Prostate gland (tissue), 2 donors: ENCODE measurements around the gene NUP85.

Experiments
- POLR2A ChIP-seq: fragments of 450-650 bp; IDR thresholded peaks from one replicate; pipeline ENCODE4 v1.6.1; 2016; ENCODE audit warnings: antibody characterized with exemption, mild to moderate bottlenecking
- POLR2AphosphoS5 ChIP-seq: sonication (generic); formaldehyde crosslinking; IDR thresholded peaks from one replicate; pipeline ENCODE4 v1.6.1; 2017; ENCODE audit warnings: antibody characterized with exemption
- TF ChIP-seq, protein P1 (sequence below), 4 experiments: fragments of 200-600 bp in 2 of 4; fragments of 450-650 bp in 2 of 4; sonication (generic) in 2 of 4; IDR thresholded peaks; 1 replicate in 3 of 4; 2 replicates in 1 of 4; pipeline ENCODE4 v1.5.1; 2016 to 2019; ENCODE audit warnings: antibody characterized with exemption in 4 of 4, mild to moderate bottlenecking in 2 of 4, moderate library complexity in 2 of 4

GRCh38 chr17:75205793-75206163 lies 299 bp downstream of the NUP85 start:
- TF ChIP-seq, protein P1, sequence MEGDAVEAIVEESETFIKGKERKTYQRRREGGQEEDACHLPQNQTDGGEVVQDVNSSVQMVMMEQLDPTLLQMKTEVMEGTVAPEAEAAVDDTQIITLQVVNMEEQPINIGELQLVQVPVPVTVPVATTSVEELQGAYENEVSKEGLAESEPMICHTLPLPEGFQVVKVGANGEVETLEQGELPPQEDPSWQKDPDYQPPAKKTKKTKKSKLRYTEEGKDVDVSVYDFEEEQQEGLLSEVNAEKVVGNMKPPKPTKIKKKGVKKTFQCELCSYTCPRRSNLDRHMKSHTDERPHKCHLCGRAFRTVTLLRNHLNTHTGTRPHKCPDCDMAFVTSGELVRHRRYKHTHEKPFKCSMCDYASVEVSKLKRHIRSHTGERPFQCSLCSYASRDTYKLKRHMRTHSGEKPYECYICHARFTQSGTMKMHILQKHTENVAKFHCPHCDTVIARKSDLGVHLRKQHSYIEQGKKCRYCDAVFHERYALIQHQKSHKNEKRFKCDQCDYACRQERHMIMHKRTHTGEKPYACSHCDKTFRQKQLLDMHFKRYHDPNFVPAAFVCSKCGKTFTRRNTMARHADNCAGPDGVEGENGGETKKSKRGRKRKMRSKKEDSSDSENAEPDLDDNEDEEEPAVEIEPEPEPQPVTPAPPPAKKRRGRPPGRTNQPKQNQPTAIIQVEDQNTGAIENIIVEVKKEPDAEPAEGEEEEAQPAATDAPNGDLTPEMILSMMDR (IDR thresholded peaks at IDR 0.05): no peak
- TF ChIP-seq POLR2AphosphoS5: no peak
- no peak for TF ChIP-seq POLR2A
